ENCODE measurements around the gene MIA2. TPM values are rescaled to one million over a fixed set of nuclear protein-coding genes. Genes with fewer than 3 reads are reported as not detected.

MIA2 gene
- total and polyA plus RNA-seq, 2 experiments from 2014 or later: 9.5 to 10.9 TPM

GRCh38 chr14:39185256-39186049 is 48.3 kb upstream of the MIA2 start:
- TF ChIP-seq ZNF114 (CRISPR knock-in tag; IDR thresholded peaks at IDR 0.05) (no peak), ETS1 (IDR thresholded peaks at IDR 0.05) (no peak), CTCF (conservative IDR thresholded peaks at IDR 0.05; ENCODE audit: low read depth in 2 of 2) (no peak), EZH2 (IDR thresholded peaks at IDR 0.05; ENCODE audit: low read depth, unreplicated experiment) (no peak), STAT1 (IDR thresholded peaks at IDR 0.05; ENCODE audit: unreplicated experiment) (no peak), ZNF331 (CRISPR knock-in tag; IDR thresholded peaks at IDR 0.05; ENCODE audit: low read depth) (no peak), EZH2phosphoT487 (IDR thresholded peaks at IDR 0.05; ENCODE audit: unreplicated experiment) (no peak), POLR2AphosphoS5 (IDR thresholded peaks at IDR 0.05; ENCODE audit: low read depth) (no peak), JUNB (IDR thresholded peaks at IDR 0.05; ENCODE audit: unreplicated experiment) (no peak), ZNF462 (CRISPR knock-in tag; IDR thresholded peaks at IDR 0.05) (no peak), REST (IDR thresholded peaks at IDR 0.05; ENCODE audit: unreplicated experiment) (no peak), CREB1 (CRISPR knock-in tag; IDR thresholded peaks at IDR 0.05; ENCODE audit: low read depth) (no peak)
- peaks cover 21% of the 10 kb centered on the region for H4K20me1 ChIP-seq (replicated peaks; ENCODE audit: insufficient read depth)
- Mint-ChIP-seq H3K4me1 (peaks cover 16% of the 10 kb centered on the region), H3K27me3 (ENCODE audit: insufficient read depth, low read depth, poor library complexity) (peaks cover 14% of the 10 kb centered on the region), H3K27ac (0 out of 2 replicates have a peak overlapping the region, but pooled peaks have one; percentile 56), H3K9me3 (no peaks in the 10 kb centered on the region), H3K4me3 (no peak overlapping the region), H3K36me3 (ENCODE audit: low read depth) (peaks cover 19% of the 10 kb centered on the region)
- no peak overlapping the region for H2AFZ ChIP-seq
- peaks cover 43% of the 10 kb centered on the region for H3K36me3 ChIP-seq (ENCODE audit: insufficient read depth)
- H3K79me2 ChIP-seq (replicated peaks; ENCODE audit: insufficient read depth): peaks cover 18% of the 10 kb centered on the region
- H3K4me1 ChIP-seq (ENCODE audit: insufficient read depth): peaks cover 19% of the 10 kb centered on the region
- no peaks in the 10 kb centered on the region for H3K27me3 ChIP-seq (ENCODE audit: insufficient read depth)
- H3K27ac ChIP-seq (ENCODE audit: low read depth): peak overlapping the region; percentile 60; the same call in 1 of the 2 replicates
- no peak for ATAC-seq
- H3K9me2 ChIP-seq (ENCODE audit: insufficient read depth): no peaks in the 10 kb centered on the region
- H3K4me2 ChIP-seq: no peak overlapping the region
- H3K4me3 ChIP-seq: no peak overlapping the region
- peaks cover 49% of the 10 kb centered on the region for H3F3A ChIP-seq (replicated peaks; ENCODE audit: low read depth)
- DNase-seq (ENCODE audit: low spot score): no peak
